Measurements from ENCODE around the gene TRAPPC6A. TPM values are rescaled to one million over a fixed set of nuclear protein-coding genes. Genes with fewer than 3 reads are reported as not detected.

Gene TRAPPC6A
- total RNA-seq (2022; extraction: Qiagen RNA extraction; ENCODE audit: low read depth), result 32.8 to 43.4 TPM (median 42.7 TPM) in 5 replicates

DNA sequence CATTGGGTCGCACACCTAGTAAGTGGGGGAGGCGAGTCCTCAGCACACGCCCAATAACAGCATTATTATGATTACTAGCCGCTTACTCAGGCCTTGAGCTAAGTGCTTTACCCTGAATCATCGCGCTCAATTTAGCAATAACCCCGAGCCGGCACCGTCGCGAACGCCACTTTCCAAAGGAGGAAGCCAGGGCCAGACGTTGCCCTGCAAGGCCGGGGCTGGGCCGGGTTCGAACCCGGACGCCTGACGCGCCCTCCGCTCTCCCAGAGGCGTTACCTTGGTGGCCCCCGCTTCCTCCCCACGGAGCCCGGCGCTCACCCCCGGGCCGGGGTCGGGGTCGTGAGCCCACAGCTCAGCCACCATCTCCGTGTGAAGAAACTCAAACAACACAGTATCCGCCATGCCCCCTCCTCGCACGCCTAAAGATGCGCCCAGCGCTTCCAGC, at the start of gene TRAPPC6A:
TRAPPC6A (minus strand) TSS at position 421 of the 445 bp plus-strand sequence; CDS start at position 402, 19 bp downstream.

DNA sequence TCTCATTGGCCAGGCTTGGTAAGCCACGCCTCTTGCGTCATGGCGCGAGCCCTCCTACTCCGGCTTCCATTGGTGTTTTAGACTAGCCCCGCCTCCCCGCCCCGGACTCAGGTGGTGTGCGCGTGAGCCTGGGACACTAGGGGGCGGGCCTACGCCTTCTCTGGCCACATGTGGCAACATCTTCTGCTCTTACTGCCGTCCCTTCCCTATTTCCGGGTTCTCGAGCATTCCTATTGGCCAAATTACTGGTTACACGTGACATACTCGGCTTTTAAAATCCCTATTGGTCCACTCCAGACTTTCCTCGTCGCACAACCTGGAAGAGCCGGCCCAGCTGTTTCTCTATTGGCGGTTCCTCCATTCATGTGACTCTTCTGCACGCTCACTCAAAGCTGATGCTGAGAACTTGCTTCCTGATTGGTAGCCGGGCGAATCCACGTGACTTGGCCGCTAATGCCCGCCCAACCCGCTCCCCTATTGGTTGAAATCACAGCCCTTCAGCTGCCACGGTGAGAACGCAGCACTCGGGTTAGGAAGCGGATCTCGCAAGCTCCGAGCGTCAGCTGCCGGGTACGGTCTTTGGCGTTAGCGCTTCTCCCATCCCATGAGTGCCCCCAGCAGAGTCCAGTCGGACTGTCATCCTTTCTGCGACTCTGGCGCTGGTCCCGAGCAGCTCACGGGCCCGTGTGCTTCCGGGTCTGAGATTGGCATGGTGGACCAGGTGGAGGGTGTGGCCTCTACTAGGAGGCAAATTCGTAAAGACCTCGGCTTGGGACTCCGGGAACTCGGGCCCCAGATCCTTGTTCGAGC, 430 bp upstream of the TRAPPC6A start, which contains the start of gene BLOC1S3:
BLOC1S3 (plus strand) TSS at position 523 of the 810 bp plus-strand sequence. CDS start 513 bp downstream, outside the sequence.

GRCh38 chr19:45160870-45161737, 16.9 kb downstream of the TRAPPC6A start, which contains the start of gene NKPD1:
Gene NKPD1 (minus strand): TSS chr19:45160982. CDS start chr19:45160150, 832 bp downstream.

Other genes with a start within 250 kb of the TRAPPC6A start
- not detected in 5 replicates for gene APOC4, start 236.0 kb downstream of the TRAPPC6A start, total RNA-seq (2022; extraction: Qiagen RNA extraction; ENCODE audit: low read depth)
- not detected in 5 replicates for gene APOC2, start 232.2 kb downstream of the TRAPPC6A start, total RNA-seq (2022; extraction: Qiagen RNA extraction; ENCODE audit: low read depth)
- gene CLPTM1, start 222.9 kb downstream of the TRAPPC6A start, total RNA-seq (2022; extraction: Qiagen RNA extraction; ENCODE audit: low read depth), result 127 to 184 TPM (median 178 TPM) in 5 replicates
- 30.9 to 59.5 TPM (median 54.2 TPM) in 5 replicates for gene RELB, start 176.8 kb downstream of the TRAPPC6A start, total RNA-seq (2022; extraction: Qiagen RNA extraction; ENCODE audit: low read depth)
- 58.1 to 70.1 TPM (median 63.4 TPM) in 5 replicates for gene CLASRP, start 139.2 kb downstream of the TRAPPC6A start, total RNA-seq (2022; extraction: Qiagen RNA extraction; ENCODE audit: low read depth)
- gene ZNF296, start 101.8 kb downstream of the TRAPPC6A start, total RNA-seq (2022; extraction: Qiagen RNA extraction; ENCODE audit: low read depth), result 5.1 to 9.5 TPM (median 8.6 TPM) in 5 replicates
- gene GEMIN7, start 99.0 kb downstream of the TRAPPC6A start, total RNA-seq (2022; extraction: Qiagen RNA extraction; ENCODE audit: low read depth), result 85.5 to 94.6 TPM (median 87.1 TPM) in 5 replicates
- 22.9 to 30.9 TPM (median 28.4 TPM) in 5 replicates for gene PPP1R37, start 85.1 kb downstream of the TRAPPC6A start, total RNA-seq (2022; extraction: Qiagen RNA extraction; ENCODE audit: low read depth)
- gene NKPD1, start 17.3 kb downstream of the TRAPPC6A start, total RNA-seq (2022; extraction: Qiagen RNA extraction; ENCODE audit: low read depth), result 0.06 to 0.13 TPM (median 0.08 TPM) in 5 replicates
- 10.3 to 15.3 TPM (median 12.8 TPM) in 5 replicates for gene BLOC1S3, start 547 bp upstream of the TRAPPC6A start, total RNA-seq (2022; extraction: Qiagen RNA extraction; ENCODE audit: low read depth)
- gene EXOC3L2, start 67.2 kb upstream of the TRAPPC6A start, total RNA-seq (2022; extraction: Qiagen RNA extraction; ENCODE audit: low read depth), result 0.78 to 1.4 TPM (median 1.2 TPM) in 5 replicates
- gene MARK4, start 73.0 kb upstream of the TRAPPC6A start, total RNA-seq (2022; extraction: Qiagen RNA extraction; ENCODE audit: low read depth), result 5.4 to 7.9 TPM (median 7.7 TPM) in 5 replicates
- gene CKM, start 144.6 kb upstream of the TRAPPC6A start, total RNA-seq (2022; extraction: Qiagen RNA extraction; ENCODE audit: low read depth), result not detected in 5 replicates
- 0.53 to 0.78 TPM (median 0.72 TPM) in 5 replicates for gene KLC3, start 162.5 kb upstream of the TRAPPC6A start, total RNA-seq (2022; extraction: Qiagen RNA extraction; ENCODE audit: low read depth)
- gene ERCC2, start 192.3 kb upstream of the TRAPPC6A start, total RNA-seq (2022; extraction: Qiagen RNA extraction; ENCODE audit: low read depth), result 10.3 to 14.6 TPM (median 12.0 TPM) in 5 replicates
- 22.3 to 33.2 TPM (median 26.9 TPM) in 5 replicates for gene PPP1R13L, start 226.8 kb upstream of the TRAPPC6A start, total RNA-seq (2022; extraction: Qiagen RNA extraction; ENCODE audit: low read depth)
- gene POLR1G, start 228.4 kb upstream of the TRAPPC6A start, total RNA-seq (2022; extraction: Qiagen RNA extraction; ENCODE audit: low read depth), result 43.7 to 53.6 TPM (median 44.4 TPM) in 5 replicates
- 126 to 160 TPM (median 149 TPM) in 5 replicates for gene ERCC1, start 245.7 kb upstream of the TRAPPC6A start, total RNA-seq (2022; extraction: Qiagen RNA extraction; ENCODE audit: low read depth)

All from A549 treated with CpdA at 1 μM for 4 hours (cell line).